Astrocyte (in vitro differentiated cells and primary cell): ENCODE data around the gene ROBO2. TPM values are rescaled to one million over a fixed set of nuclear protein-coding genes. Genes with fewer than 3 reads are reported as not detected.
"Not testable (repeated sequence)": the region's sequence is repeated elsewhere in the genome, so short reads cannot be mapped to it uniquely, and the experiment has no call there.

ENCODE experiments used
- DNase-seq: peaks from one replicate; pipeline ENCODE4 v3.0.0-alpha.2; 2010; ENCODE audit warnings: low read depth
- FAIRE-seq: peaks from 2 replicates; lab custom pipeline; 2011; peaks lifted over from hg19 to GRCh38; lab: Jason Lieb, UNC
- H2AFZ ChIP-seq: 2 replicates; pipeline ENCODE4 v1.6.0; 2012; ENCODE audit warnings: low read depth, low read length, inconsistent platforms
- H3K27ac ChIP-seq: 2 replicates; pipeline ENCODE4 v1.5.1; 2011; ENCODE audit warnings: low read depth, low read length, inconsistent platforms
- H3K27me3 ChIP-seq: 2 replicates; pipeline ENCODE4 v1.6.0; 2011; ENCODE audit warnings: low read length, inconsistent platforms; ENCODE audit not compliant: insufficient read depth
- H3K36me3 ChIP-seq: 2 replicates; pipeline ENCODE4 v1.5.1; 2011; ENCODE audit warnings: low read length, inconsistent platforms; ENCODE audit not compliant: insufficient read depth
- H3K4me1 ChIP-seq: 2 replicates; pipeline ENCODE4 v1.5.1; 2011; ENCODE audit warnings: low read length, inconsistent platforms; ENCODE audit not compliant: insufficient read depth
- H3K4me2 ChIP-seq: 2 replicates; pipeline ENCODE4 v1.6.0; 2012; ENCODE audit warnings: low read length, inconsistent platforms
- H3K4me3 ChIP-seq: 2 replicates; pipeline ENCODE4 v1.5.1; 2011; ENCODE audit warnings: low read depth, mild to moderate bottlenecking, low read length, inconsistent platforms; ENCODE audit not compliant: insufficient read depth
- H3K79me2 ChIP-seq: 2 replicates; pipeline ENCODE4 v1.6.0; 2012; ENCODE audit warnings: mild to moderate bottlenecking, low read length, inconsistent platforms; ENCODE audit not compliant: insufficient read depth
- H3K9ac ChIP-seq: 2 replicates; pipeline ENCODE4 v1.6.0; 2012; ENCODE audit warnings: mild to moderate bottlenecking, low read length, inconsistent platforms
- H3K9me3 ChIP-seq: 2 replicates; pipeline ENCODE4 v1.5.1; 2012; ENCODE audit warnings: low read depth, mild to moderate bottlenecking, low read length, inconsistent platforms; ENCODE audit not compliant: insufficient read depth
- H4K20me1 ChIP-seq: 2 replicates; pipeline ENCODE4 v1.6.0; 2012; ENCODE audit warnings: low read length, inconsistent platforms; ENCODE audit not compliant: insufficient read depth
- H3K27ac Mint-ChIP-seq: one replicate; pipeline ENCODE4 v1.8.0; 2021; ENCODE audit warnings: mild to moderate bottlenecking, mixed read lengths; ENCODE audit not compliant: unreplicated experiment
- H3K27me3 Mint-ChIP-seq: one replicate; pipeline ENCODE4 v1.8.0; 2021; ENCODE audit warnings: low read depth, mixed read lengths; ENCODE audit not compliant: unreplicated experiment
- H3K36me3 Mint-ChIP-seq: one replicate; pipeline ENCODE4 v1.8.0; 2021; ENCODE audit warnings: low read depth, mixed read lengths; ENCODE audit not compliant: unreplicated experiment
- H3K4me1 Mint-ChIP-seq: one replicate; pipeline ENCODE4 v1.8.0; 2021; ENCODE audit warnings: low read depth, mixed read lengths; ENCODE audit not compliant: unreplicated experiment
- H3K4me3 Mint-ChIP-seq: one replicate; pipeline ENCODE4 v1.8.0; 2021; ENCODE audit warnings: mild to moderate bottlenecking, moderate library complexity, mixed read lengths; ENCODE audit not compliant: unreplicated experiment
- H3K9me3 Mint-ChIP-seq: one replicate; pipeline ENCODE4 v1.8.0; 2021; ENCODE audit warnings: mild to moderate bottlenecking, mixed read lengths; ENCODE audit not compliant: unreplicated experiment
- EZH2 ChIP-seq: IDR thresholded peaks from 2 replicates; pipeline ENCODE4 v1.6.1; 2012; ENCODE audit warnings: mild to moderate bottlenecking, low read length, inconsistent platforms; ENCODE audit not compliant: insufficient read depth
- total RNA-seq: library from RNA; stranded (reverse); gene quantifications from 2 replicates; pipeline ENCODE4 v1.2.1, GENCODE V29; 2021
- TF ChIP-seq, protein P1 (sequence below): IDR thresholded peaks from 2 replicates; pipeline ENCODE4 v1.5.1; 2011; ENCODE audit warnings: low read depth, mild to moderate bottlenecking, inconsistent platforms, low read length, moderate library complexity; ENCODE audit not compliant: insufficient read depth

ROBO2 gene
- total RNA-seq, 1 donor from 2014 or later: 1.4 TPM

DNA sequence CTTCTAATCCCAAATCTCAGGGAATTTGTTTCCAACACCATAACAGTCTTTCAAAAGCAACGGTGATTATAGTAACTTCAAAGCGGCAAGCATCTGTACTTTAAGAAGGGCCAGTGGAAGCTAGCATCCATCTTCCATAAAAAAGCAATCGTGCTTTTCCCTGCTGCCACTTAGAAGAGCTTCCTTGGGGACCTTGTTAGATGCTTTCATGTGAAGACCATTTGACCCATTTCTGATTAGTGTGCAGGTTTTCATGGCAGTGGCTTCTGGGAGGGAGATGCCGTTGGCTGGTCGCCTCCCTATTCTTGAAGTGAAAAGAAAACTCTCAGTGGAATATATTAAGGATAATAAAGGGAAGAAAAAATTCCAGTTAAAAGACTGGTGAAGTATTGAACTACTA is 354.1 kb downstream of the ROBO2 start:
- no peak for FAIRE-seq
- no peaks in the 10 kb centered on the region for H3K27me3 ChIP-seq
- no peak overlapping the region for H3K27ac Mint-ChIP-seq

DNA sequence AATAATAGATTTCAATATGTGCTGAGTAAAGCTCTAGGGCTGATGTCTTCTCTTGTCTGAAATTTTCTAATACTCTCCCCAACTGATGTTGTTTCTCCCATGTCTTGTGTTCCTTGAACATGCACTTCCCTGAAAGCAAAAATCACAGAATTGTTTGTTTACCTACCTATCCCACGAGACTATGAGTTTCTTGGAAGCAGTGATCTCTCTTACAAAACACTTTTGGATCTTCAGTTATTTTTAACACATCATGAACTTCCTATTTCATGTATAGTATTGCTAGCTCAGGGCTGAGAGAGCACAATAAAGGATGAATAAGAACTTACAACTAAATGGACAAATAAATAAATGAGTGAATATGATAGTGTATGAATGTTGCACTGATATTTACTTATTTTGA is 365.0 kb downstream of the ROBO2 start:
- TF ChIP-seq, protein P1, sequence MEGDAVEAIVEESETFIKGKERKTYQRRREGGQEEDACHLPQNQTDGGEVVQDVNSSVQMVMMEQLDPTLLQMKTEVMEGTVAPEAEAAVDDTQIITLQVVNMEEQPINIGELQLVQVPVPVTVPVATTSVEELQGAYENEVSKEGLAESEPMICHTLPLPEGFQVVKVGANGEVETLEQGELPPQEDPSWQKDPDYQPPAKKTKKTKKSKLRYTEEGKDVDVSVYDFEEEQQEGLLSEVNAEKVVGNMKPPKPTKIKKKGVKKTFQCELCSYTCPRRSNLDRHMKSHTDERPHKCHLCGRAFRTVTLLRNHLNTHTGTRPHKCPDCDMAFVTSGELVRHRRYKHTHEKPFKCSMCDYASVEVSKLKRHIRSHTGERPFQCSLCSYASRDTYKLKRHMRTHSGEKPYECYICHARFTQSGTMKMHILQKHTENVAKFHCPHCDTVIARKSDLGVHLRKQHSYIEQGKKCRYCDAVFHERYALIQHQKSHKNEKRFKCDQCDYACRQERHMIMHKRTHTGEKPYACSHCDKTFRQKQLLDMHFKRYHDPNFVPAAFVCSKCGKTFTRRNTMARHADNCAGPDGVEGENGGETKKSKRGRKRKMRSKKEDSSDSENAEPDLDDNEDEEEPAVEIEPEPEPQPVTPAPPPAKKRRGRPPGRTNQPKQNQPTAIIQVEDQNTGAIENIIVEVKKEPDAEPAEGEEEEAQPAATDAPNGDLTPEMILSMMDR: no peak
- TF ChIP-seq EZH2: no peak

More for the DNA sequence above, 354.1 kb downstream of the ROBO2 start:
- no peaks in the 10 kb centered on the region for H3K36me3 Mint-ChIP-seq
- Histone ChIP-seq H3K4me1 (no peaks in the 10 kb centered on the region), H3K9ac (no peak overlapping the region), H2AFZ (no peak overlapping the region), H3K36me3 (no peaks in the 10 kb centered on the region), H3K79me2 (no peaks in the 10 kb centered on the region), H3K4me2 (no peak overlapping the region), H3K4me3 (no peak overlapping the region), H3K9me3 (no peaks in the 10 kb centered on the region), H3K27ac (no peak overlapping the region), H4K20me1 (no peaks in the 10 kb centered on the region)
- TF ChIP-seq EZH2: no peak
- TF ChIP-seq, protein P1: no peak
- no peak for DNase-seq
- H3K27me3 Mint-ChIP-seq: no peaks in the 10 kb centered on the region
- H3K9me3 Mint-ChIP-seq: no peaks in the 10 kb centered on the region
- H3K4me3 Mint-ChIP-seq: no peak overlapping the region
- no peaks in the 10 kb centered on the region for H3K4me1 Mint-ChIP-seq

DNA sequence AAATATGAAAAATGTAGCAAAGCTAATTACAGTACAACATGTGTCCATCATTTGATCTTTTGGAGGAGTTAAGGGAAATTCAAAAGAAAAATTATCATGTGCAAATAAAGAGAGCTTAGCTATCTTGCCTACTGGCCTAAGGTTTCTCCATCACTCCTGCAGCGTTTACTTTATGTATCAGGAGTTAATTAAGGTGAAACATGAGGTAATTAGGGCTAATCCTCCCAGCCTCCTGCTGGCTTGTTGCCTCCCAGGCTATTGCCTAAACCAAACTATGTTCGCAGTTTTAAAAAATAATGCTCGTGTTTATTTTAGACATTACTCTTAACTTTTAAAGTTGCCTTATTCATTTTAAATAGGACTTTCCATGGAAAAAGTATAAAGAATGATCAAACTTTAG is 367.5 kb downstream of the ROBO2 start:
- H3K4me1 Mint-ChIP-seq: no peaks in the 10 kb centered on the region
- Histone ChIP-seq H3K4me3 (no peak overlapping the region), H3K9ac (no peak overlapping the region), H3K27ac (no peak overlapping the region), H3K79me2 (no peaks in the 10 kb centered on the region), H3K36me3 (no peaks in the 10 kb centered on the region), H3K27me3 (no peaks in the 10 kb centered on the region), H4K20me1 (no peaks in the 10 kb centered on the region), H3K4me1 (no peaks in the 10 kb centered on the region), H3K9me3 (no peaks in the 10 kb centered on the region), H2AFZ (no peak overlapping the region), H3K4me2 (no peak overlapping the region)
- DNase-seq: no peak
- no peaks in the 10 kb centered on the region for H3K36me3 Mint-ChIP-seq
- no peaks in the 10 kb centered on the region for H3K9me3 Mint-ChIP-seq
- H3K27me3 Mint-ChIP-seq: no peaks in the 10 kb centered on the region
- H3K4me3 Mint-ChIP-seq: no peak overlapping the region
- no peak for TF ChIP-seq EZH2
- TF ChIP-seq, protein P1: no peak
- no peak for FAIRE-seq
- H3K27ac Mint-ChIP-seq: no peak overlapping the region

More for the DNA sequence above, 365.0 kb downstream of the ROBO2 start:
- H3K36me3 Mint-ChIP-seq: no peaks in the 10 kb centered on the region
- Histone ChIP-seq H3K9ac (no peak overlapping the region), H3K79me2 (no peaks in the 10 kb centered on the region), H3K36me3 (no peaks in the 10 kb centered on the region), H3K4me3 (no peak overlapping the region), H3K9me3 (no peaks in the 10 kb centered on the region), H4K20me1 (no peaks in the 10 kb centered on the region), H3K27ac (no peak overlapping the region), H3K4me2 (no peak overlapping the region), H2AFZ (no peak overlapping the region), H3K27me3 (no peaks in the 10 kb centered on the region), H3K4me1 (no peaks in the 10 kb centered on the region)
- DNase-seq: no peak
- peak; percentile 29 for FAIRE-seq
- no peaks in the 10 kb centered on the region for H3K4me1 Mint-ChIP-seq
- no peak overlapping the region for H3K4me3 Mint-ChIP-seq
- no peak overlapping the region for H3K27ac Mint-ChIP-seq
- no peaks in the 10 kb centered on the region for H3K27me3 Mint-ChIP-seq
- H3K9me3 Mint-ChIP-seq: no peaks in the 10 kb centered on the region

DNA sequence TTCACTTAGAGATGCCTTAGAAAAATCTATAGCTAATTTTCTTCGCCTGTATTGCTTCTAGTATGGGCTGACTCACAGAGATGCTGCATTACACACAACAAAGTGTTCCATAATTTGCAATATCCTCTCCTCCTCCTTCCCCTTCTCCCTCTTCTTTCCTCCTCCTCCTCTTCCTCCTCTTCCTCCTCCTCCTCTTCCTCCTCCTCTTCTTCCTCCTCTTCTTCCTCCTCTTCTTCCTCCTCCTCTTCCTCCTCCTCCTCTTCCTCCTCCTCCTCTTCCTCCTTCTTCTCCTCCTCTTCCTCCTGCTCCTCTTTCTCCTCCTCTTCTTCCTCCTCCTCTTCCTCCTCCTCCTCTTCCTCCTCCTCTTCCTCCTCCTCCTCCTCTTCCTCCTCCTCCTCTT is 370.4 kb downstream of the ROBO2 start:
- not testable (repeated sequence) for H3K4me1 Mint-ChIP-seq, FAIRE-seq, H3K9ac ChIP-seq, H3K36me3 Mint-ChIP-seq, DNase-seq, H3K9me3 ChIP-seq, H3K4me3 ChIP-seq, H3K27ac ChIP-seq, H3K27ac Mint-ChIP-seq, H3K27me3 ChIP-seq, H4K20me1 ChIP-seq, H3K36me3 ChIP-seq, H3K27me3 Mint-ChIP-seq, H3K4me1 ChIP-seq, H3K4me2 ChIP-seq, H3K79me2 ChIP-seq, H2AFZ ChIP-seq, H3K9me3 Mint-ChIP-seq, H3K4me3 Mint-ChIP-seq
